ENCODE results near the gene SLC44A1. TPM values are rescaled to one million over a fixed set of nuclear protein-coding genes. Genes with fewer than 3 reads are reported as not detected.

SLC44A1 gene
- total RNA-seq, 1 donor from 2014 or later = 16.5 TPM

DNA sequence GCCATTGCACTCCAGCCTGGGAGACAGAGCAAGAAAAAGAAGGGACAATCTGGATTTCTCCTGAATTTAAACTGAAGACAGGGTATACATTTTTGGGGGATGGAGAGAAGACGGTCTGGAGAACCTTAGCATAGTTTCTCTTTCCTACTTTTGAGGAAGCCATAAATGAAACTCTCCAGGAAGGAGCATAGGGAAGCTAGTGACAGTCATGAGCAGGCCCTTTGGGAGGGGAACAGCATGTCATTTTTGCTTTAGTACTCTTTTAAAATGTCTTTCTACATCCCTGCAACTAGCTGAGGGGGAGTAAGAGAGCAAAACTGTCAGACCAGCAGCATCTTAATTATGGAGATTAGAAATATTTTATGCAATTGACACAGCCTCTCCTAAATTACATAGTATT is 8.2 kb upstream of the SLC44A1 start:
- Histone ChIP-seq H3K36me3 (ENCODE audit: control insufficient read depth, insufficient read depth, low read length) (no peaks in the 10 kb centered on the region), H3K4me3 (ENCODE audit: low read depth, low read length) (no peak overlapping the region), H3K27me3 (ENCODE audit: control insufficient read depth, insufficient read depth, low read length) (no peaks in the 10 kb centered on the region)
- no peak for DNase-seq (ENCODE audit: low read depth)
- TF ChIP-seq, protein P1, sequence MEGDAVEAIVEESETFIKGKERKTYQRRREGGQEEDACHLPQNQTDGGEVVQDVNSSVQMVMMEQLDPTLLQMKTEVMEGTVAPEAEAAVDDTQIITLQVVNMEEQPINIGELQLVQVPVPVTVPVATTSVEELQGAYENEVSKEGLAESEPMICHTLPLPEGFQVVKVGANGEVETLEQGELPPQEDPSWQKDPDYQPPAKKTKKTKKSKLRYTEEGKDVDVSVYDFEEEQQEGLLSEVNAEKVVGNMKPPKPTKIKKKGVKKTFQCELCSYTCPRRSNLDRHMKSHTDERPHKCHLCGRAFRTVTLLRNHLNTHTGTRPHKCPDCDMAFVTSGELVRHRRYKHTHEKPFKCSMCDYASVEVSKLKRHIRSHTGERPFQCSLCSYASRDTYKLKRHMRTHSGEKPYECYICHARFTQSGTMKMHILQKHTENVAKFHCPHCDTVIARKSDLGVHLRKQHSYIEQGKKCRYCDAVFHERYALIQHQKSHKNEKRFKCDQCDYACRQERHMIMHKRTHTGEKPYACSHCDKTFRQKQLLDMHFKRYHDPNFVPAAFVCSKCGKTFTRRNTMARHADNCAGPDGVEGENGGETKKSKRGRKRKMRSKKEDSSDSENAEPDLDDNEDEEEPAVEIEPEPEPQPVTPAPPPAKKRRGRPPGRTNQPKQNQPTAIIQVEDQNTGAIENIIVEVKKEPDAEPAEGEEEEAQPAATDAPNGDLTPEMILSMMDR (IDR thresholded peaks at IDR 0.05; ENCODE audit: insufficient read depth, low read length, poor library complexity, severe bottlenecking) = no peak

DNA sequence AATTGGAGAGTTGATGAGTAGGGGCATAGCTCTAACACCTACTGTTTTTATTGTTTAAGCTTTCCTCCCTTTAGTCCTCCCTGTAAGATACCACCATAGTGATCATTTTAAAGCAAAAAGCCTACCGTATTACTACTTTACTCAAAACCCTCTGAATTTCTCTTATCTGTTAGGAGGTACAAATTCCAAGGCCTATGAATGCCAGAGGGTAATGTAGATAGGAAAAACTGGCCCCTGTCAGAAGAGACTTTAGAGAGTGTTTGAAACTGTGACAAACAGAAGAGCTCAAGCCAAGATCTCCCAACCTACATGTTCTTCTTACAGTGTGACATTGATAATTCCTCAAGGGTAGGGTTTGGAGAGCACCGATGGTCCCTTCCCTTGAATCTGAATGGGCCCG is 7.2 kb upstream of the SLC44A1 start:
- TF ChIP-seq, protein P1 (IDR thresholded peaks at IDR 0.05; ENCODE audit: insufficient read depth, low read length, poor library complexity, severe bottlenecking) = no peak
- no peak for DNase-seq (ENCODE audit: low read depth)
- Histone ChIP-seq H3K36me3 (ENCODE audit: control insufficient read depth, insufficient read depth, low read length) (no peaks in the 10 kb centered on the region), H3K27me3 (ENCODE audit: control insufficient read depth, insufficient read depth, low read length) (no peaks in the 10 kb centered on the region), H3K4me3 (ENCODE audit: low read depth, low read length) (no peak overlapping the region)

DNA sequence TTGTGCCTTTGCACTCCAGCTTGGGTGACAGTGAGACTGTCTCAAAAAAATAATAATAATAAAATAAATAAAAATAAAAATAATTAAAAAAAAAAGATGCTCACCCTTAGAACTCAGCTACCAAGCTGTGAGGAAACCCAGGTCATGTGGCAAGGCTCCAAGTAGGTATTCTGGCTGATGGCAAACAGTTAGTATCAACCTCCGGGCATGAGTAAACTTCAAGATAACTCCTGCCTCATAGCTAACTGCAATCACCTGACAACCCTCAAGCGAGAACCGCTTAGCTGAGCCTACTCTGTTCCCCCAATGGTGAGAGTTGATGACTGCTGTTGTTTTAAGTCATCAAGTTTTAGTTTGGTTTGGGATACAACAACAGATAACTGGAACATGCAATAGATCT is 6.1 kb upstream of the SLC44A1 start:
- DNase-seq (ENCODE audit: low read depth) = no peak
- Histone ChIP-seq H3K27me3 (ENCODE audit: control insufficient read depth, insufficient read depth, low read length) (no peaks in the 10 kb centered on the region), H3K36me3 (ENCODE audit: control insufficient read depth, insufficient read depth, low read length) (no peaks in the 10 kb centered on the region), H3K4me3 (ENCODE audit: low read depth, low read length) (no peak overlapping the region)
- TF ChIP-seq, protein P1 (IDR thresholded peaks at IDR 0.05; ENCODE audit: insufficient read depth, low read length, poor library complexity, severe bottlenecking) = no peak

DNA sequence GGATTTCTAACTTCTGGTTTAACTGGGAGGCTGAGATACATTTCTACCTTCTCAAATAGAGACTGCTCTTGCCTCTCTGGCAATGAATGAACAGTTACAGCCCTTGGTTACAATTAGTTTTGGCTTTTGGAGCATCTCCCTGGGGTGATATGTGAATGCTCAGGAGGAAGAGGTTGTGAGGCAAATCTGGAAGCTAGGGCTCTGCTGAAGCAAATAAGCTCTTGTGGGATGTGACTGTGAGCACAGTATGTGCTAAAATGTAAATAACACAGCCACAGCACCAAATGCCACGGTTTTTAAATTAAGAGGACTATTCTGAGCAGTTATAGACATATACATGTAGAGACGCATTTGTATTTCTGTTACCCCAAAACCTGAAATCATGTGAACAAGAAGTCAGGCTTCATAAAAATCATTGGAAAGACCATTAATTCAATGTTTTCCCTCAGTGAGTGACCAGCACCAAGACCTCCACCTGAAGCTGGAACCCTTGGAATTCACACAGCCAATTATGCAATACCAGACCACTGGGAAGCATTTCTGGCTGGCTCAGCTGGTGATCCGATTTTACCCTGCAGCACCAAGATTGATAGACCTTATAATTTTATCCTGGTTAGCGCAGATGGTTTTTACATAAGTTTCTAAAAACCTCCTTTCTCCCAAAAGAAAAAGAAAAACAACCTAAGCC is 3.0 kb upstream of the SLC44A1 start:
- DNase-seq (ENCODE audit: low read depth) = no peak
- H3K27me3 ChIP-seq (ENCODE audit: control insufficient read depth, insufficient read depth, low read length) = no peaks in the 10 kb centered on the region

DNA sequence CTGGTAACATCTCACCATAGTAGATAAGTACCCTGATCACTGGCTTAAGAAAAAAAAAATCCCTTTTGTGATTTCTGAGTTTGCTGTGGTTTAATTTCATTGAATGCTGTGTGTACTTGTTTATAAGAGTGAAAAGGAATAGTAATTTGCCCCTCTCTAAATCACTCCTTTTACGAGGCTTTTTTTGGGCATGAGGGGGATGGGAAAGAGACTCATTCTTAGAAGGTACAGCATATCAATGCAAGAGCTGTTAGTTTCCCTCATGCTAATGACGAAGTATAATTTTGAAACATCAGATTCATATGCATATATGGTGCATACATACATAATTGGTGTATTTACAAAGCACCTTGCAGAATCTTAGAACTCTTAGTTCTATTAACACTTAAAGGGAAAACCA is 2.4 kb upstream of the SLC44A1 start:
- TF ChIP-seq, protein P1 (IDR thresholded peaks at IDR 0.05; ENCODE audit: insufficient read depth, low read length, poor library complexity, severe bottlenecking) = no peak
- Histone ChIP-seq H3K4me3 (ENCODE audit: low read depth, low read length) (no peak overlapping the region), H3K36me3 (ENCODE audit: control insufficient read depth, insufficient read depth, low read length) (no peaks in the 10 kb centered on the region), H3K27me3 (ENCODE audit: control insufficient read depth, insufficient read depth, low read length) (no peaks in the 10 kb centered on the region)
- DNase-seq (ENCODE audit: low read depth) = no peak

More for the DNA sequence above, 3.0 kb upstream of the SLC44A1 start:
- TF ChIP-seq, protein P1 (IDR thresholded peaks at IDR 0.05; ENCODE audit: insufficient read depth, low read length, poor library complexity, severe bottlenecking) = no peak
- H3K36me3 ChIP-seq (ENCODE audit: control insufficient read depth, insufficient read depth, low read length) = no peaks in the 10 kb centered on the region
- no peak overlapping the region for H3K4me3 ChIP-seq (ENCODE audit: low read depth, low read length)

DNA sequence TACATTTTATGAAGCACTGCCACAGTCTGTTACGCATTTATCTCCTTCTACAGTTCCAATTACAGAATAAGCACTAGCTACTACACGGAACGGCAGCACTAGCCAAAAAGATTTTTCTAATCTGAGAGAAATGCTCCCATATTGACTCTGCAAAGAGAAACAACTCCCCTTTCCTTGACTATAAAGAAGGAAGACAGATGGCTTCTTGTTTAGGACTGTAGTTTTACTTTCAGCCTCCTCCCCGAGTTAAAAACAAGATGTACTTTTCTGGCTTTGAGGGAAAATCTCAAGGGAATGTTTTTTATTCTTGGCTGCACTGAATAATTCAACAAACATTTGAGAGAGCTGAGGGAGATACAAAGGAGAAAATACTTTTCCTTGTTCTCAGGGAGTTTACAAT is 1.9 kb upstream of the SLC44A1 start:
- H3K27me3 ChIP-seq (ENCODE audit: control insufficient read depth, insufficient read depth, low read length) = no peaks in the 10 kb centered on the region
- no peak for DNase-seq (ENCODE audit: low read depth)
- no peaks in the 10 kb centered on the region for H3K36me3 ChIP-seq (ENCODE audit: control insufficient read depth, insufficient read depth, low read length)
- H3K4me3 ChIP-seq (ENCODE audit: low read depth, low read length) = no peak overlapping the region
- TF ChIP-seq, protein P1 (IDR thresholded peaks at IDR 0.05; ENCODE audit: insufficient read depth, low read length, poor library complexity, severe bottlenecking) = no peak
